H9 (cell line): ENCODE results near the gene TANGO6. TPM values are rescaled to one million over a fixed set of nuclear protein-coding genes. Genes with fewer than 3 reads are reported as not detected.

Experiments used
- DNase-seq: peaks from one replicate; pipeline ENCODE4 v3.0.0-alpha.2; 2017
- H2AFZ ChIP-seq: one replicate; pipeline ENCODE4 v1.6.1; 2013; ENCODE audit warnings: mild to moderate bottlenecking, low read length, control low read depth, moderate library complexity
- H2AK5ac ChIP-seq: 2 replicates; pipeline ENCODE4 v1.6.1; 2013; ENCODE audit warnings: low read length, control low read depth, mixed read lengths; ENCODE audit not compliant: insufficient read length
- H2BK120ac ChIP-seq: one replicate; pipeline ENCODE4 v1.6.1; 2013; ENCODE audit warnings: low read depth, mild to moderate bottlenecking, low read length, control low read depth, inconsistent platforms; ENCODE audit not compliant: poor library complexity, severe bottlenecking
- H2BK12ac ChIP-seq: 2 replicates; pipeline ENCODE4 v1.6.1; 2013; ENCODE audit warnings: low read length, control low read depth, mixed read lengths, low read depth; ENCODE audit not compliant: insufficient read length
- H2BK15ac ChIP-seq: 2 replicates; pipeline ENCODE4 v1.6.1; 2013; ENCODE audit warnings: low read depth, low read length, control low read depth
- H2BK20ac ChIP-seq: one replicate; pipeline ENCODE4 v1.6.1; 2013; ENCODE audit warnings: low read depth, mild to moderate bottlenecking, low read length, control low read depth, inconsistent platforms; ENCODE audit not compliant: poor library complexity, severe bottlenecking
- H2BK5ac ChIP-seq: 2 replicates; pipeline ENCODE4 v1.6.1; 2013; ENCODE audit warnings: low read length, control low read depth, mixed read lengths; ENCODE audit not compliant: insufficient read length
- H3K14ac ChIP-seq: 2 replicates; pipeline ENCODE4 v1.6.1; 2013; ENCODE audit warnings: low read length, control low read depth; ENCODE audit not compliant: insufficient read depth
- H3K18ac ChIP-seq: 2 replicates; pipeline ENCODE4 v1.6.1; 2013; ENCODE audit warnings: low read depth, mild to moderate bottlenecking, mixed read lengths, low read length, control low read depth; ENCODE audit not compliant: insufficient read length
- H3K23ac ChIP-seq: 2 replicates; pipeline ENCODE4 v1.6.1; 2013; ENCODE audit warnings: low read length, control low read depth, mixed read lengths, low read depth; ENCODE audit not compliant: insufficient read length
- H3K23me2 ChIP-seq: 2 replicates; pipeline ENCODE4 v1.6.1; 2013; ENCODE audit warnings: low read depth, mild to moderate bottlenecking, mixed read lengths, low read length, control low read depth; ENCODE audit not compliant: insufficient read length, poor library complexity, severe bottlenecking
- H3K27ac ChIP-seq: 2 replicates; pipeline ENCODE4 v1.5.1; 2013; ENCODE audit warnings: low read length, control low read depth, mixed read lengths, low read depth; ENCODE audit not compliant: insufficient read length
- H3K27me3 ChIP-seq: 2 replicates; pipeline ENCODE4 v1.6.1; 2013; ENCODE audit warnings: low read length, control low read depth, inconsistent platforms; ENCODE audit not compliant: insufficient read depth
- H3K4ac ChIP-seq: 2 replicates; pipeline ENCODE4 v1.6.1; 2013; ENCODE audit warnings: low read depth, mild to moderate bottlenecking, control low read depth, inconsistent platforms, low read length, moderate library complexity
- H3K4me1 ChIP-seq: 2 replicates; pipeline ENCODE4 v1.6.1; 2013; ENCODE audit warnings: low read length, control low read depth, inconsistent platforms; ENCODE audit not compliant: insufficient read depth
- H3K4me2 ChIP-seq: 2 replicates; pipeline ENCODE4 v1.6.1; 2013; ENCODE audit warnings: low read length, control low read depth, mixed read lengths; ENCODE audit not compliant: insufficient read length, insufficient read depth
- H3K56ac ChIP-seq: 2 replicates; pipeline ENCODE4 v1.6.1; 2013; ENCODE audit warnings: low read depth, mild to moderate bottlenecking, mixed read lengths, low read length, control low read depth; ENCODE audit not compliant: insufficient read length
- H3K79me1 ChIP-seq: 2 replicates; pipeline ENCODE4 v1.6.1; 2013; ENCODE audit warnings: low read depth, mild to moderate bottlenecking, moderate library complexity, low read length, control low read depth, inconsistent platforms; ENCODE audit not compliant: insufficient read depth, poor library complexity, severe bottlenecking
- H3K79me2 ChIP-seq: 2 replicates; pipeline ENCODE4 v1.6.1; 2013; ENCODE audit warnings: low read length, control low read depth, inconsistent platforms; ENCODE audit not compliant: insufficient read depth
- H3K9ac ChIP-seq: 2 replicates; pipeline ENCODE4 v1.6.1; 2013; ENCODE audit warnings: low read length, control low read depth, mixed read lengths; ENCODE audit not compliant: insufficient read length; ENCODE audit errors: extremely low read depth
- H3K9me3 ChIP-seq: one replicate; pipeline ENCODE4 v1.6.1; 2013; ENCODE audit warnings: low read depth, low read length, inconsistent platforms; ENCODE audit not compliant: control insufficient read depth
- H3T11ph ChIP-seq: one replicate; pipeline ENCODE4 v1.6.1; 2013; ENCODE audit warnings: mild to moderate bottlenecking, low read length, control low read depth, inconsistent platforms
- H4K20me1 ChIP-seq: one replicate; pipeline ENCODE4 v1.6.1; 2013; ENCODE audit not compliant: control insufficient read depth, insufficient read length, insufficient read depth
- H4K5ac ChIP-seq: 2 replicates; pipeline ENCODE4 v1.6.1; 2013; ENCODE audit warnings: low read depth, mild to moderate bottlenecking, mixed read lengths, low read length, control low read depth; ENCODE audit not compliant: insufficient read length
- H4K8ac ChIP-seq: replicated peaks from 2 replicates; pipeline ENCODE4 v1.6.1; 2013; ENCODE audit warnings: low read length, control low read depth, mixed read lengths, low read depth; ENCODE audit not compliant: insufficient read length
- H4K91ac ChIP-seq: 2 replicates; pipeline ENCODE4 v1.6.1; 2013; ENCODE audit warnings: low read depth, mild to moderate bottlenecking, moderate library complexity, mixed read lengths, low read length, control low read depth; ENCODE audit not compliant: insufficient read length
- H3K27ac Mint-ChIP-seq, 3 experiments: 2 replicates in 2 of 3; 3 replicates in 1 of 3; pipeline ENCODE4 v1.8.0; 2020 to 2021; ENCODE audit warnings: mixed read lengths in 3 of 3, mild to moderate bottlenecking in 1 of 3, moderate library complexity in 1 of 3
- H3K27me3 Mint-ChIP-seq: 2 replicates; pipeline ENCODE4 v1.8.0; 2021; ENCODE audit warnings: low read depth, mild to moderate bottlenecking, moderate library complexity, mixed read lengths
- H3K36me3 Mint-ChIP-seq, 3 experiments: 2 replicates in 2 of 3; 3 replicates in 1 of 3; pipeline ENCODE4 v1.8.0; 2020 to 2021; ENCODE audit warnings: low read depth in 3 of 3, mixed read lengths in 3 of 3; ENCODE audit not compliant: insufficient read depth in 1 of 3
- H3K4me1 Mint-ChIP-seq, 2 experiments: 2 replicates each; pipeline ENCODE4 v1.8.0; 2020; ENCODE audit warnings: mixed read lengths in 2 of 2
- H3K4me3 Mint-ChIP-seq, 2 experiments: 2 replicates in 1 of 2; 3 replicates in 1 of 2; pipeline ENCODE4 v1.8.0; 2020 to 2021; ENCODE audit warnings: mild to moderate bottlenecking in 2 of 2, mixed read lengths in 2 of 2, moderate library complexity in 1 of 2
- H3K9me3 Mint-ChIP-seq, 2 experiments: 2 replicates in 1 of 2; 3 replicates in 1 of 2; pipeline ENCODE4 v1.8.0; 2020; ENCODE audit warnings: mild to moderate bottlenecking in 2 of 2, mixed read lengths in 2 of 2, moderate library complexity in 1 of 2
- CTCF ChIP-seq: fragments of 200-600 bp; sonication (generic); conservative IDR thresholded peaks from 3 replicates; pipeline ENCODE4 v1.8.0; 2021; ENCODE audit warnings: antibody characterized with exemption, mild to moderate bottlenecking
- WGBS: extraction: QIAGEN DNeasy Blood & Tissue Kit; methylation state at CpG from one replicate; pipeline ENCODE4 v1.1.7; 2013; ENCODE audit warnings: missing lambda C conversion rate, low lambda C conversion rate, mixed read lengths; ENCODE audit not compliant: insufficient read length; ENCODE audit errors: extremely low coverage; 5-methylcytosine and 5-hydroxymethylcytosine counted together
- total RNA-seq: library from RNA; stranded (reverse); gene quantifications from 2 replicates; pipeline ENCODE4 v1.2.1, GENCODE V29; 2021

Gene TANGO6
- total RNA-seq, 1 experiment from 2014 or later, result 12.0 TPM

- H2BK15ac ChIP-seq, result no peak overlapping the region
- H4K91ac ChIP-seq, result no peak overlapping the region
- no peak overlapping the region for H3K18ac ChIP-seq
- no peak overlapping the region for H2AFZ ChIP-seq
- peaks cover 2% of the 10 kb centered on the region for H4K20me1 ChIP-seq
- Mint-ChIP-seq H3K9me3 (no peaks in the 10 kb centered on the region), H3K4me3 (no peak overlapping the region), H3K27ac (0 out of 7 replicates have a peak overlapping the region, but pooled peaks of 1 of the 3 experiments have one; percentile 68), H3K36me3 (peaks cover 8 to 40% (median 19%) of the 10 kb centered on the region in 3 experiments; a peak in 6 of 7 replicates), H3K27me3 (no peaks in the 10 kb centered on the region), H3K4me1 (peaks cover 13 to 16% of the 10 kb centered on the region in 2 experiments)
- H2AK5ac ChIP-seq, result no peak overlapping the region
- peaks cover 3% of the 10 kb centered on the region for H3K79me1 ChIP-seq
- no peak overlapping the region for H3K23ac ChIP-seq
- H2BK5ac ChIP-seq, result no peak overlapping the region
- peaks cover 9% of the 10 kb centered on the region for H3K23me2 ChIP-seq
- no peak overlapping the region for H2BK12ac ChIP-seq
- no peak overlapping the region for H3K4me2 ChIP-seq
- no peaks in the 10 kb centered on the region for H3K9me3 ChIP-seq
- no peak overlapping the region for H2BK20ac ChIP-seq
- no peak overlapping the region for H3K56ac ChIP-seq
- no peak for TF ChIP-seq CTCF
- H3K4ac ChIP-seq, result no peak overlapping the region
- no CpG with 5 or more reads among the region's 12 CpGs for WGBS
- no peak overlapping the region for H3K27ac ChIP-seq
- no peak overlapping the region for H2BK120ac ChIP-seq
- no peak for DNase-seq
- no peak overlapping the region for H4K8ac ChIP-seq
- H3T11ph ChIP-seq, result no peak overlapping the region
- H4K5ac ChIP-seq, result no peak overlapping the region
- no peak overlapping the region for H3K9ac ChIP-seq
- H3K14ac ChIP-seq, result no peak overlapping the region
- H3K4me1 ChIP-seq, result 0 out of 2 replicates have a peak, but pooled peaks cover 2% of the 10 kb centered on the region
- no peaks in the 10 kb centered on the region for H3K27me3 ChIP-seq
- H3K79me2 ChIP-seq, result peaks cover 16% of the 10 kb centered on the region; the same call in 1 of the 2 replicates
Observed at GRCh38 chr16:69127966-69128510, 284.7 kb downstream of the TANGO6 start.
